Stimulated activated CD4-positive, alpha-beta T cell treated with anti-CD3 and anti-CD28 coated beads, Interleukin-1b, Interleukin-23, amount 100 ng/mL, for 1 hour (primary cell): ENCODE results near the gene CCDC121.

Experiments used
- DNase-seq, 2 donors: peaks; one replicate each; pipeline ENCODE4 v3.0.0-alpha.2; 2020; ENCODE audit warnings: low read depth in 2 of 2

Gene CCDC121, protein sequence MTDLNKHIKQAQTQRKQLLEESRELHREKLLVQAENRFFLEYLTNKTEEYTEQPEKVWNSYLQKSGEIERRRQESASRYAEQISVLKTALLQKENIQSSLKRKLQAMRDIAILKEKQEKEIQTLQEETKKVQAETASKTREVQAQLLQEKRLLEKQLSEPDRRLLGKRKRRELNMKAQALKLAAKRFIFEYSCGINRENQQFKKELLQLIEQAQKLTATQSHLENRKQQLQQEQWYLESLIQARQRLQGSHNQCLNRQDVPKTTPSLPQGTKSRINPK

DNA sequence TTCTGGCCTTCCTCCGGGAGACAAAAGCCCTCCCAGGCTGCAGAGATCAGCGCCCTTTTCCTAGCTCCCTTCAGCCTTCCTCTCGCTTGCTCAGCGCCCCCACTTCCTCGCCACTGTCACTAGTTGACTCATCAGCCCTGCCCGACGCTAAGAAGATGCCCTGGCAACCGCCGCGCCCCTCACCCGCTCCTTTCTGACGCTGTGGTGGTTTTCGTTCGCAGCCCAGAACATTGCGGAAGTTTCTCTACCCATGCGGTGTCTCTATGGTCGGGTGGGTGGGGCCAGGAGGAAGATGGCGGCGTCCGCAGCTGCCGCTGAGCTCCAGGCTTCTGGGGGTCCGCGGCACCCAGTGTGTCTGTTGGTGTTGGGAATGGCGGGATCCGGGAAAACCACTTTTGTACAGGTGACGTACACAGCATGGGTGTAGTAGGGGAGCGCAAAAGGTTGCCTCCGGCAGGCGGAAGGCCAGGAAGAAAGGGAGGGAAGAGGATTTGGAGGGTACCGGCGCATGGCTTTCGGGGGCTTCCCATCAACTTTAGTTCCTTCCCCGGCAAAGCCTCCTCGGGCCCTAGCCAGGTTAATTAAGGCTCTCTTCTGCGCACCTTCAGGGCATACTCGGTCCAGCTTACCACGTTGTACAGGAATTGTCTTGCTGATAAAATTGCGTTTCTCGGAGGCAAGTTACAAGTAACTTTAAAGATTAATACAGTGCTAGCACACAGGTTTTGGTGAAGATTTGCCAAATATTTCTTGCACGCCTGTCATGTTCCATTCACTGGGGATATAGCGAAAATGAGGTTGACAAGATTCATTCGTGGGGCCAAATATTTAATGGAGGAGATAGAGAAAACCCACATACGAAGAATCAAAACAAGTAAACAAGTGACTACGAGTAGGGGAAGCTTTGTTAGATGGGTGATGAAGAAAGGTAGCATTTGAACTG, at the start of gene CCDC121, which contains the start of gene GPN1:
TSS of gene CCDC121 (minus strand) at position 246 of the 943 bp plus-strand sequence. CDS start 1,213 bp downstream, outside the sequence.
TSS of gene GPN1 (plus strand) at position 284 of the 943 bp plus-strand sequence. CDS start at position 293, 9 bp downstream.
- peak; percentile 78 to 84 for DNase-seq

DNA sequence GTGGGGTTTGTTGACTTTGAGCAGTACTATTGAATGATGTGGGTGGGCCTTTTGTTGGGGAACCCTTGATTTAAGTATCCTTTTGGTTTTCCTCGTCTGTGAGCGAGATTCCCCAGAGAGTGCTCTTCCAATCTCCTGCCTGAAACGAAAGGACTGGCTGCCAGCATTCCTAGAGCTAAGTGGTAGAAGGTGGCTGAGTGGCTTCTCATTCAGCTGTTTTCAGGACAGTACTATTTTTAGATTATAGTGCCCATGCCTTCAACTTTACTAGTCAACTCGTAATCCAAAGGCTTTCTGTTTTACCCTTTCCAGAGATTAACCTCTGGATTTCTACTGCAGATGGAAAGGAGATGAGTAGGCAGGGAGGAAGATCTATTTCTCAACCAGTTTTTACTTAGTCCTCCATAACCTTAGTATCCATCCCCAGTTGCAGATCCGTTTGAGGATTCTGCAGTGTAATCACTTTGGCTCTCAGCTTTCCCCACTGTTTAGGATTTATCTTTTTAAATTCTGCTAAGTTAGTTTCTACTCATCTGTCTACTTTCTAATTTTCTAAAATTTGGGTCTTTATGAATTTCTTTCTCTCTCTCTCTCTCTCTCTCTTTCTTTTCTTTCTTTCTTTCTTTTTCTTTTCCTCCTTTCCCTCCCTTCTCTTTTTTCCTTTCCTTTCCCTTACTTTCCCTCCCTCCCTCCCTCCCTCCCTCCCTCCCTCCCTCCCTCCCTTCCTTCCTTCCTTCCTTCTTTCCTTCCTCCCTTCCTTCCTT, 44.1 kb upstream of the CCDC121 start:
- DNase-seq, result no peak

DNA sequence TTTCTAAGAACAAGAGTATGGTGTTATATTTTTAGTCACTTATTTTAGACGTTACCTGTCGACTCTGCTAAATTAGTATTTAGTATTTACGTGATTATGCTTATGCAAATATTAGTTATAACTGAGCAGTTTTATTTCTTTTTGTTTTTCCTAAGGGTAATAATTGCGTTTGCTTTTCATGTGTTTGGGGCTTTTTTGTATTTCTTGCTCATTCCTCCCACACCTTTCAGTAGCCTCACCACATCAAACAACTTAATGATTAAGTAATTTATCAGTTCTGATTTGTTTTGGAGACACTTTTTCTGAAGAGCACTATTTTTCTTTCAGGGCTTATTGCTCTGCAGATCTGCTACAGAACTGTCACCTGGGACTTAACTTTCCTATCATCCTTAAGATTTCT, 42.4 kb upstream of the CCDC121 start:
- no peak for DNase-seq

GRCh38 chr2:27667446-27667845, 38.6 kb upstream of the CCDC121 start:
- DNase-seq, result no peak

DNA sequence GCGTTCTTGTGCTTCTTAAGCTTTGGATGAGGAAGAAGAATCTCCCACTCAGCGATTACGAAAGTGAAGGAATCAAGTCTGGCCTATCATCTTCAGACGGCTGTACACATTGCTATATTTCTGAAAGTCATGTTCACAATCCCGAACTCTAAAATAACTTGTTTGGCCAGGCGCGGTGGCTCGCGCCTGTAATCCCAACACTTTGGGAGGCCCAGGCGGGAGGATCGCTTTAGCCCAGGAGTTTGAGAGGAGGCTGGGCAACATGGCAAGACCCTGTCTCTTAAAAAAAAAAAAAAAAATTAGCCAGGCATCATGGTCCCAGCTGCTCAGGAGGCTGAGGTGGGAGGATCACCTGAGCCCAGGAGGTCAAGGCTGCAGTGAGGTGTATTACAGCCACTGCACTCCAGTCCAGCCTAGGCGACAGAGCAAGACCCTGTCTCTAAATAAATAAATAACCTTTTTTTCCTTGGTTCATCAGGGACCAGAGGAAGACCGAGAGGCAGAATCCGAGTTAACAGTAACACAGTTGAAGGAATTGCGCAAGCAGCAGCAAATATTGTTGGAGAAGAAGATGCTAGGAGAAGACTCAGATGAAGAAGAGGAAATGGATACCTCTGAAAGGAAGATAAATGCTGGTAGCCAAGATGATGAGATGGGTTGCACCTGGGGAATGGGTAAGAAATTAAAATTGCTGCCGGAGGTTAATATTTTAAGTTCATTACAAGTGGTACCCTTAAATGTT, 36.0 kb upstream of the CCDC121 start:
- DNase-seq, result no peak

- DNase-seq, result no peak
Observed at GRCh38 chr2:27664154-27664574, 35.4 kb upstream of the CCDC121 start.

DNA sequence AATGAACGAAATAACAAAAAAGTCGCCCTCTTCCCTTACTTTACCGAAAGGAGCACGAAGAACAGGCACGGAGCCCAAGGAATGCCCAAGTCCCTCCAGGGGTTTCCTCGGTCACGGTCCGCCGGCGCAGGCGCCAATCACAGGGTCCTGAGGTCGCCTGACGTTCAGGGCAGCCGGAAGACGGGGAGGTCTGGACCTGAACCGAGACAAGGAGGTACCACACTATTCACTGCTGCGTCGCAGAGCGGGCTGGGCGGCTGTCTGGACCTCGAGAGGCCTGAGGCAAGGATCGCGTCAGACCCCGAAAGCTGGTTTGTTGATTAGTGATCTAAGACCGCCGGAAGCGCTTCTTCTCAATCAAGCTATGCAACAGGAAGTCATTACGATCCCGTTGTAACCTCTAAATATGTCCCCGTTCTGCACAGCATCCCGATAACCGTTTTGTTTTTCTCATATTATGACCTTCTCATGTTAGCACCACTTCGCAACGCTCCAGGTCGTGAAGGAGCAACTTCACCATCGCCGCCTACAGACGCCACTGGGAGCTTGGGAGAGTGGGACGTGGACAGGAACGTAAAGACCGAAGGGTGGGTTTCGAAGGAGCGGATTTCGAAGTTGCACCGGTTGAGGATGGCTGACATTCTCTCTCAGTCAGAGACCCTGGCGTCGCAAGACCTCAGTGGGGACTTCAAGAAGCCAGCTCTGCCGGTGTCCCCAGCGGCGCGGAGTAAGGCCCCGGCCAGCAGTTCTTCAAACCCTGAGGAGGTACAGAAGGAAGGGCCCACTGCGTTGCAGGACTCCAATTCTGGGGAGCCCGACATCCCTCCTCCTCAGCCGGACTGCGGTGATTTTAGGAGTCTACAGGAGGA, 34.7 kb upstream of the CCDC121 start, which contains the start of the genes SLC4A1AP and SUPT7L:
TSS of gene SLC4A1AP (plus strand) at position 605 of the 869 bp plus-strand sequence. CDS start at position 631, 26 bp downstream.
TSS of gene SUPT7L (minus strand) at position 330 of the 869 bp plus-strand sequence. CDS start 1,422 bp downstream, outside the sequence.
- DNase-seq, result peak; percentile 18 to 51

DNA sequence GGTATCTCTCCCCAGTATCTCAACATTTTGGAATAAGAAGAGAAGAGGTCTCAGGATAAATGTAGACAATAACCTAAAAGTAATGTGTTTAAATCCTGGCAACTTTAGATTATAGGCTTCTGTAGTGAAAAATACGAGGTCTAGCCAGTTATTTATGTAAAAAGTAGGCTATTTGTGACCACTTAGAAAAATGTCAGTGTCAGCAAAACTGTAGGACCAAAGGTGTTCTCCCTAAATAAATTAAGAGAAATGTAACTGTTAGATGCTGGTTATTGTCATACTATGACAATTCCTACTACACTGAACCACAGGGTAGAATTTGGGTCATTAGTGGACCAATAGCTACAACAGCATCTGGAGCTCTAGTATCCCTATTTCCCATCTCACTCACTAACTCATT, 32.6 kb upstream of the CCDC121 start:
- DNase-seq, result no peak

- DNase-seq, result no peak
Observed at GRCh38 chr2:27655155-27655951, 26.5 kb upstream of the CCDC121 start.

- no peak for DNase-seq
Observed at GRCh38 chr2:27653397-27653796, 24.6 kb upstream of the CCDC121 start.

GRCh38 chr2:27652790-27653189, 24.0 kb upstream of the CCDC121 start:
- DNase-seq, result no peak

- no peak for DNase-seq
Observed at GRCh38 chr2:27652341-27652740, 23.5 kb upstream of the CCDC121 start.

DNA sequence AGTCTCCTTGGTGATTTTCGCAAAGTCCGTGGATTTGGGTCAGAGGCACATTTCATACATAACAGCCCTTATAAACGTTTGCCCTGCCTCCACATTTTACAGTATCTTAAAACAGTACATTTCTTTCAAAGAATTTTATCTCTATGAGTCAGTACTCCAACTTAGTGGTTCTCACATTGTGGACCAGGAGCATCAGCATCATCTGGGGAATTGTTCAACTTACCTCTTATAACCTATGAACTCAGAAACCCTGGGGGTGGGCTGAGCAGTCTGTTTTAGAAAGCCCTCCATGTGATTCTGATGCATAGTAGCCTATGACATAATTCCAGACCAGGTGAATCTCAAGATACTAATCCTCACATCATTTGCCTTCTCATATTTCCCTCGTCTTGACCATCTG, 22.2 kb upstream of the CCDC121 start:
- no peak for DNase-seq

DNA sequence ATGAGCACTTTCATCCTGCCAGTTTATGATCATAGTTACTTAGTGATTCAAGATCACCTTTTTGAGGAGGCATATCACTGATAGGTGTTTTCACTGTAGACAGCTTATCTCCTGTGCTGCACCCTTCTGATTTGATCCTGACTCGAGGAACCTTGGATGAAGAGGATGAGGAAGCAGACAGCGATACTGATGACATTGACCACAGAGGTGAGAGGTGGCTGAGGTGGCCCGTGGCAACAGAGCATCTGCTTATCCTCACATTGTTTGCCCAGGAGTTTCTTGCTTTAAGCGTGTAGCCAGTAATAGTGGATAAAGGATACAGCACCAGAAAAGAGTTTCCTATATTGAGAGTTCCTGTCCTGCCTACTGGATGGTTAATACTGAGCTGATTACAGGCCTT, 18.9 kb upstream of the CCDC121 start:
- DNase-seq, result no peak

- no peak for DNase-seq
Observed at GRCh38 chr2:27647289-27647688, 18.5 kb upstream of the CCDC121 start.

- no peak for DNase-seq
Observed at GRCh38 chr2:27645197-27645596, 16.4 kb upstream of the CCDC121 start.

DNA sequence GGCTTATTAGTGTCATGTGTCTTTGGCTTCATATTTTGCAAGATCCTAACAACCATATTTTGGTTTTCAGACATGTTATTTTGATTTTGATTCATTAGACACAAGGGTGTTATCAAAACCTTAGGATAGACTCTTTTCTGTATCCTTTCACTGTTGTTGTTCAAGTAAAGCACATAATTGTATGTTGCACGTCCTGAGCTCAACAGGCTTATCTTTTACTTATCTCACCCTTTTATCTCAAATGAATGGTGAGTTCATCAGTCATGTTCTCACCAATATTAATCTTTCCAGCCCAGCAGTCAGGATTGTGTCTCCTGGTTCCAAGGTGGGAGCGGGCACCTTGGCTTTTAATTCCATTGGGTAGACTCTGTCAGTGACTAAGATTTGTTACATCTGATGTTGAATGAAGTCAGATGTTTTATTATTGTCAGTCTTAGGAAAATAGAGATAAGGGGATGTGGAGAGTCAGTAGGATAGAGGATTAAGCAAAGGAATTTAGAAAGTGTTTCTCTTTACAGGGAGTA, 12.0 kb upstream of the CCDC121 start:
- no peak for DNase-seq

DNA sequence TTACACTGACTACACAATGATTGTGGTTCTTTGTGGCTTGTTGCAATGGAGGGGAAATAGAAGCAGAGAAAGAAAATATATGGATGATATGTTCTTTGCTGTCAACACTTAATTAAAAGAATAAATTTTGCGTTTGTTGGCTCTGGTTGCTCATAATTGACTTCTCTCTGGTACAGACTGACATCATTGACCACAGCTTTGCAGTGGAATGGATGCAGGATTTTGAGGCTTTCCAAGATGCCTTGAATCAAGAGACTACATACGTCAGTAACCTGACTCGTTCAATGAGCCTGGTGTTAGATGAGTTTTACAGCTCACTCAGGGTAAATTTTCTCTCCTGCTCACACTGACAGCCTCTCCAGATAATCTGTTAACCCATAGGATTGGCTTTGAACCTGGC, 9.9 kb upstream of the CCDC121 start:
- no peak for DNase-seq
